GM19240 (cell line): ENCODE data around the gene CPHXL2.
A peak's percentile ranks its signal among the peaks of the same experiment; 100 is the strongest.

Experiments used
- DNase-seq: peaks from one replicate; pipeline ENCODE4 v3.0.0; 2011; ENCODE audit warnings: low spot score; ENCODE audit not compliant: insufficient read length

CPHXL2 gene

DNA sequence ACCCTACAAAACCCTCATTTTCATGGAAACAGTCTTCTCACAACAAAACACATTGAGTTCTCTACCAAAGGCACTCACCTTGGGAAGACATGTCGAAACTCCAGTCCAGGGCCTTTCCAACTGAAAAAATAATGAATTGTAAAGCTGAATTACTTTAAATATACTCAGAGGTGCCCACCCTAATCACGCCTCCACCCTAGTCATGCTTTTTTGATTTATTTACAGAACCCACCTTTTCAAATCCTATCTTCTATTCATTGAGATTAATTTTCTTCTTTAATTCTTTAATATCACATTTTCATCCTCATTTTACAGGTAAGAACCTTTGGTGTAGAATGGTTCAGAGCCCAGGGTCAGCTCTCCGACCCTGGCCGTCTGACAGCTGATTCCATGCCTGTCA lies at the start of gene CPHXL2:
Gene CPHXL2, minus strand, starts transcription at position 101 of the 400 bp plus-strand sequence. Its CDS starts 10 bp downstream, at position 91.
- no peak for DNase-seq

DNA sequence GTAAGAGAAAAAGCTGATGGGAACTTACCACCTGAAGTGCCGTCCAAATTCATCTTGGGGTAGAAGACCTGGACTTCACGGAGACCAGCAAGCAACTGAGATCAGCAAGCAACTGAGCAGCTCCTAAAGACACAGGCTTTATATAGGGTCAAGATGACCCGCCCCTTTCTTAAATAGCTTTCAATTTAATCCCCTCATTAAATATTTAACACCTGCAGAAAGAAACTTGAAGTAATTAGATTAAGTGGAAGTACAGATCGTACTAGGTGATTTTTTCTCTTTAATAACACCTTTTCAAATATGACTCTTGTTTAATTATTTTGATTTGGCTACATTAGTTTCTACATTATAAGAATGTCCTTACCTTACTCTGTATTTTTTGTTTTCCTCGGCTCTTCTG lies 49.6 kb upstream of the CPHXL2 start, which contains the start of gene CPHXL:
Gene CPHXL, minus strand, starts transcription at position 101 of the 400 bp plus-strand sequence. Its CDS starts 48 bp downstream, at position 53.
- DNase-seq, result no peak

DNA sequence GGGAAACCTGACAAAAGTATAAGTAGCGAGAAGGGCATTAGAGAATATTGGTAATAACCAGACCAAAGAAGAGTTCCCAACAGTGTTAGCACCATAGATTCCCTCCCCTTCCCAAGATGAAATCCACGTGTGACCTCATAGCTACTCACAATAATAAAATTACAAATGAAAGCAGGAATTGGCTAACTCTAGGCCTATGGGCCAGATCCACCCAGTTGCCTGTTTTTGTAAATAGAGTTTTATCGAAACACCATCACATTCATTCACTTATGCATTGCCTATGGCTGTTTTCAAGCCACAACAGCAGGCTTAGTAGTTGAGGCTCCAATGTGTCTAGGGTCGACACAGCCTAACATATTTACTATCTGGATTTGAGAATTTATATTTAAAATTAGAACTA lies 41.6 kb upstream of the CPHXL2 start:
- no peak for DNase-seq

DNA sequence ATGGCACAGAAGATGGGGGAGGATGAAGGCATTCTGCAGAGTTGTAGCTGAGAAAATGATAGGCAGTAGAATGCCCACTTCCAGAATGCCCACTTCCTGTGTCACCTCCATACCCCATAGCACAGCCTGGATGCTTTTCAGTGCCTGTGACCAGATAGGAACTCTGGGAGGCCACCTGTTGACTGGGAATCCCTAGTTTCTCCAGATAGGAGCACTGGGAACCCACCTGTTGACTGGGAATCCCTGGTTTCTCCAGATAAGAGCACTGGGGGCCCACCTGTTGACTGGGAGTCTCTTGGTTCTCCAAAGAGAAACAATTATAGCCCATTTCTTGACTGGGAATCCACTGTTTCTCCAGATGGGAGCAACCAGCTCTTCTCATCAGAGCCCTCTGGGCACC lies 37.9 kb upstream of the CPHXL2 start:
- no peak for DNase-seq

DNA sequence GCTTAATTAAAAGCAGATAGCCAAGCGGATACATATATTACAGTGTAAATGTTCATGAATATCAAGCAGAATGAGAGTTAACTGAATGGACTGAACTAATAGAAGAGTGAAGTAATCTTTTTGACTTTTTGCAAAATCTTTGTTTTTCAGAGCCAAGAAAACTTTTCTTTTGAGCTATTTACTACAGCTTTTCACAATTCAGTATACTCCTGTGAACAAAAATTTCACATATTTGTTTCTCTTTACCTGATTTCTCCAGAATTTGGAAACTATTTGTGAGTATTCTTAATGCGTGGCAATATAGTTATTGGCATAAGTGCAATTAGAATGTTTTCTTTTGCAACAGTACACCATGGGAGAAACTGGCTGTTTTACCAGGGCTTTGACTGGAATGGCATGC lies 33.5 kb upstream of the CPHXL2 start:
- DNase-seq, result no peak

DNA sequence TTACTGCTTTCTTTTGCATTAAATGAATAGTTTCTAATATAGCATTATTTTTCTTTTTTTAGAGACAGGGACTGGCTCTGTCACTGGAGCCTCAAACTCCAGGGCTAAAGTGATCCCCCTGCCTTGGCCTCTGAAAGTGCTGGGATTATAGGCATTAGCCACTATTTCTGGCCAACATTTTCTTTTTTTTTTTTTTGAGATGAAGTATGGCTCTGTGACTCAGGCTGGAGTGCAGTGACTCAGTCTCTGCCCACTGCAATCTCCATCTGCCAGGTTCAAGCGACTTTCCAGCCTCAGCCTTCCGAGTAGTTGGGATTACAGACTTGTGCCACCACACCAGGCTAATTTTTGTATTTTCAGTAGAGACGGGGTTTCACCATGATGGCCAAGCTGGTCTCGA lies 26.5 kb upstream of the CPHXL2 start:
- DNase-seq, result no peak

DNA sequence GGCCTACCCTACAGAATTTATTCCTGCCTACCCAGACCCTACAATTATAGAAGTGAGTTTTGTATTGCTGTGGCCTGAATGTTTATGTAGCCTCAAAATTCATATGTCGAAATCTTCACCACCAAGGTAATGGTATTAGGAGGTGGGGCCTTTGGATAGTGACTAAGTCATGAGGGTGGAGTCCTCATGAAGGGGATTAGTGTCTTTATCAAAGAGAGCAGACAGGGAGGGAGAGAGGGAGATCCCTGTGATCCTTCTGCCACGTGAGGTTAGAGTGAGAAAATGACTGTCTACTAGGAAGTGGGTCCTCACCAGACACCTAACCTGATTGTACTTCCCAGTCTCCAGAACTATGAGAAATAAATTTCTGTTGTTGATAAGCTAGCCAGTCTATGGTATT lies 25.4 kb upstream of the CPHXL2 start:
- DNase-seq, result no peak

DNA sequence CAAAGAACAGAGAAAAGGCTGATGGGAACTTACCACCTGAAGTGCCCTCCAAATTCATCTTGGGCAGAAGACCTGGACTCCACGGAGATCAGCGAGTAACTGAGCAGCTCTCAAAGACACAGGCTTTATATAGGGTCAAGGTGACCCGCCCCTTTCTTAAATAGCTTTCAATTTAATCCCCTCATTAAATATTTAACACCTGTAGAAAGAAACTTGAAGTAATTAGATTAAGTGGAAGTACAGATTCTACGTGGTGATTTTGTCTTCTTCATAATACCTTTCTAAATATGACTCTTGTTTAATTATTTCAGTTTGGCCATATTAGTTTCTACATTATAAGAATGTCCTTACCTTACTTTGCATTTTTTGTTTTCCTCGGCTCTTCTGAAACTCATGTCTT lies 24.6 kb upstream of the CPHXL2 start, which contains the start of gene DUXB:
Gene DUXB, minus strand, starts transcription at position 101 of the 400 bp plus-strand sequence. Its CDS starts 43 bp downstream, at position 58.
- DNase-seq, result no peak

DNA sequence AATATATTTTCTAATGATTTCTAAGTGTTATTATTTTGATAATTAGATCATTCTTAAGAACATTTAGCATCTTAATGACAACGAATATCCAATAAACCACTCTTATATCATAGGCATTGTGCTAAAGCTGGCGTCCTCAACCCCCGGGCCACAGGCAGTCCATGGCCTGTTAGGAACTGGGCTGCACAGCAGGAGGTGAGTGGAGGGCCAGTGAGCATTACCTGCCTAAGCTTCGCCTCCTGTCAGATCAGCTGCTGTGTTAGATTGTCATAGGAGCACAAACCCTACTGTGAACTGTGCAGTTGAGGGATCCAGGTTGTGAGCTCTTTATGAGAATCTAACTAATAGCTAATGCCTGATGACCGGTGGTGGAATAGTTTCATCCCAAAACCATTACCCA lies 20.8 kb upstream of the CPHXL2 start:
- DNase-seq, result no peak

DNA sequence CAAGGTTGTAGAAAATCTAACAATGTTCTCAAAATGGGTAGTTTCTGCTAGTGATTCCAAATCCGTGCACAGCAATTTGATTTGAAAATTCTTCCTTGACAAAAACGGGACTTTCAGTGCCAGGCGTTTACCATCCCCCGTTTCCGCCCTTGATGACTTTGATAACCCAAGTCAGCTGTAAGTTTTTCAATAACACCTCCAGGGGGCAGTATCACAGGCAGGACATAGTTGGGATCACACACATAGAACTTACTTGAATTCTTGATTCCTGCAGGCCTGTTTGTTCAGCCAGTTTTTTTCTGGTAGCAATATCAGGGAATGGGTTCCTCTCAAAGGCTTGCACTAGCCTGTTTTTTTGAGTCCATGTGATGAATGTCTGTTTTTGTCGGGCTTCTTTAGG lies 18.9 kb upstream of the CPHXL2 start:
- no peak for DNase-seq

DNA sequence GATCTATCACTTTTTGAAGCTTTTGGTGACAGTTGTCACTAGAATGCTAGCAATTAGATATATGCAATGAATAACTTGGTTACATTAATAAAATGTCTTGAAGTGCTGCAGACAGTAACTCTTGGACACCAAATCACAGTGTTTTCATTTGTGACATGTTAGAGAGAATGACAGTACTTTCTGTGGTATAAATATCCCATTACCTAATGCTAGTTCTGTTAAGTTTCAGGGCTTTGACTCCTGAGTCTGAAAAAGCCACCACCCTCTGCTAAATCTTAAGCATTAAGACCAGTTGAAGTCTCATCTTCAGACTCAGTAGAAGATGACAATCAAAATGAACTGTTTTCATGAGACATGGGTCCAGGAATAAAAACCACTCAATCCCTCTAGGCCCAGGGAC lies 10.6 kb upstream of the CPHXL2 start:
- DNase-seq, result no peak

DNA sequence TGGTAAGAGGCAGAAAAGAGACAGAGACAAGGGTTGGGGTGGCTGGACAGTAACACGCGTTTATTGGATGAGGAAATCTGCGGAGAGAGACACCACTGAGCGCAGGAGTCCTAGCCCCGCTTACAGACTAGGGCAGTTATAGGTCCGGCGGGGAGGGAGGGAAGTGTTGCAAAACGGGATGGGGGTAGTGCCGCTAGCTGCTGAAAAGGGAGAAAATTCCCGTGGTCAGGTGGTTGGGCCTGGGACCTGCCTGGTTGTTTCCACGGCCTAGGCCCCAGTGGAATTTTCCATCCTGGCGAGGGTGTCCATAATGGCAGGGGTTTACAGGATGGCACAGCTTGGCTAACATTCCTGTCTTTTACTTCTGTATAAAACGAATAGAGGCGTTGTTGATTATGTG lies 5.5 kb upstream of the CPHXL2 start:
- DNase-seq, result no peak

DNA sequence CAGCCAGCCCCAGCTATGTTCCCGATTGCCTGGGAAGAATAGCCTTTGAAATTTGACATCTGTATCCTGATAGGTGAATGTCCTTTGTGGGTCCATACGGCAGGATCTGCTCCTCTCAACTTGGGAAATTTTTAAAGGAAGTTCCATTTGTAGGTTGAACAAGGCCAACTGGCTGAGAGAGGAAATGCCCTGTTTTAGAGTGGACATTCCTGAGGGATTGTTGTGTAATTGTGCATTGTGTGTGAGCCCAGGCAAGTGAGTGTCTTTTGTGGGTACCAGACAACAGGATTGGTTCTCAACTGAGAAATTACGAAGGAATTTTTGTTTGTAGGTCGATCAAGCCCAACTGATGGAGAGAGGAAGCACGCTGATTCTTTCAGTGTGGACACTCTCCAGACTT lies 2.6 kb upstream of the CPHXL2 start:
- no peak for DNase-seq

DNA sequence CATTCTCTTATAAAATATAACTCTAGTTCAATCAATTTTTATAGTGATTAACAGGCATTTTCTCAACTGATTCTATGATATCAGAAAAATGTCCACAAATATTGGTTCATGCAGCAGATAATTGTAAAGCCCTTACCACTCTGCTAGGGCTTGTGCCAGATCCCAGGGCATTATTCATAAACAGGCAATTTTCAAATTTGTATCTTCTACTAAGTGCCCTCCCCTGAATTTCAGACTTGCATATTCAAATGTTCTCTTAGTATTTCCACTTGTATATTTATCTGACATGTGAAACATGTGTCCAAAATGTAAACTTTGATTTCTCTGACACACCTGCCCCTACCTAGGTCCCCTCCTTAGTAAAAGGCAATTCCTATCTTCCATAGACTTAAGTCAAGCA lies 9.3 kb downstream of the CPHXL2 start:
- DNase-seq, result no peak

DNA sequence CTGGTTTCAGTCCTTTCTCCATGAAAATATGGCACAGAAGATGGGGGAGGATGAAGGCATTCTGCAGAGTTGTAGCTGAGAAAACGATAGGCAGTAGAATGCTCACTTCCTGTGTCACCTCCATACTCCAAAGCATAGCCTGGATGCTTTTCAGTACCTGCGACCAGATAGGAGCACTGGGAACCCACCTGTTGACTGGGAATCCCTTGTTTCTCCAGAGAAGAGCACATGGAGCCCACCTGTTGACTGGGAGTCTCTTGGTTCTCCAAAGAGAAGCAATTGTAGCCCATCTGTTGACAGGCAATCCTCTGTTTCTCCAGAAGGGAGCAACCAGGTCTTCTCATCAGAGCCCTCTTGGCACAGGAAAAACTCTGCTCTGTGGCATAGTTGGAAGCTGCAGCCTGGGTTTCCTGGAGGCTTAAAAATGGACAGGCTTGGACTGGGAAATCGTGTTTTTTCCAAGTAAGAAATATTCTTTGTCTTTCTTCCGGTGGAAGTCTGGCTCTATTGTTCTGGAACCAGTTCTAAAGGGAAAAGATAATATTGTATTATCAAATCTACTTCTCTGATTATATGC lies 16.0 kb downstream of the CPHXL2 start:
- DNase-seq, result no peak

DNA sequence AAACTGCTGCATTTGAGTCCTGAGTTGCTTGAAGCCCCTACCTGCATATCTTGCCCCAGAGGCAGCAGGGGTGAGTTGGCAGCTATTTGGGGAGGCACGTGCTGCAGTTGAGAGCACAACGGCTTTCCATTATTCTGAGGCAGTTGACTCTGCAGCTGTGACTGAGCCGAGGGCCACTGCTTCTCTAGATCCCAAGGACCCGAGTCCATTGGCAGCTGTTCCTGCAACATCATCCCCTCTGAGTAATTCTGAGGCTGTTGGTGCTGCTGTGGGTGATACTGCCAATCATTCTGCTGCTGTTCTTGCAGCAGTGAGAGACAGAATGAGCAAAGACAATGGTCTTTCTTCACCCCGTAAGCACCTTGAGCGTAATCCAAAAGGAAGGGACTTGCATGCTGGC lies 16.5 kb downstream of the CPHXL2 start:
- no peak for DNase-seq

DNA sequence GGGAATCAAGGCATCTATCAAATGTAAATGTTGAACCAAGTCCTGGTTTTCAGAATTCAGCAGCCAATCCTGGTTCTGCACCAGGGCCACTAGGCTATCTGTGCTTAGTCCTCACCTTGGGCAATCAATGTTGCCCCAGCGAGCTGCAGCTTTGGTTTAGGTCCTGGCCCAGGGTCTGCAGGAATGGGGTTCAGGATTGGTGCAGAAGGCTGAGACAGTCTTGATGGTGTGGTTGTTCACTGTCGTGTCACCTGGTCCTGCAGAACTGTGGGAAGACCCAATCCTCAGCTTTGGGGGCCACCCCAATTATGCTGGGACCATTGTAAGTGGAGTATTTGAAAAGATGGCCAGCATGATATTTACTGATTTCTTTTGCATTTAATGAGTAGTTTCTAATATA lies 18.6 kb downstream of the CPHXL2 start:
- DNase-seq, result no peak

DNA sequence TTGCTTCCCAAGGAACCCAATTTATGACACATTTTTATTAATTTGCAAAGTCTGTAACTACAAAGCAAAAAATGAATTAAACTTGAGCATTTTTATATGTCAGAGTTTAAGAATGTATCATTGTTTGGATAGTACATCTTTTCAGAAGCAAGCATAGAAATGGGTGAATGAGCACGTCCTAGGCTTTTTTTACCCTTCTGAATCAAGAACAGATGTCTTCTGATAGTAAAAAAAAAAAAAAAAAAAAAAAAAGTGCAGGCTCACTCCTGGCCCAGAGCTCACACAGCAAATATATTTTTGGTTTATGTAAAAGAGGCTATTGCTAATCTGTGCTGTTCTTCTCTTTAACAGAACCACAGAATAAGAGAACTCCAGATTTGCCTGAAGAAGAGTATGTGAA lies 22.9 kb downstream of the CPHXL2 start:
- DNase-seq, result no peak

DNA sequence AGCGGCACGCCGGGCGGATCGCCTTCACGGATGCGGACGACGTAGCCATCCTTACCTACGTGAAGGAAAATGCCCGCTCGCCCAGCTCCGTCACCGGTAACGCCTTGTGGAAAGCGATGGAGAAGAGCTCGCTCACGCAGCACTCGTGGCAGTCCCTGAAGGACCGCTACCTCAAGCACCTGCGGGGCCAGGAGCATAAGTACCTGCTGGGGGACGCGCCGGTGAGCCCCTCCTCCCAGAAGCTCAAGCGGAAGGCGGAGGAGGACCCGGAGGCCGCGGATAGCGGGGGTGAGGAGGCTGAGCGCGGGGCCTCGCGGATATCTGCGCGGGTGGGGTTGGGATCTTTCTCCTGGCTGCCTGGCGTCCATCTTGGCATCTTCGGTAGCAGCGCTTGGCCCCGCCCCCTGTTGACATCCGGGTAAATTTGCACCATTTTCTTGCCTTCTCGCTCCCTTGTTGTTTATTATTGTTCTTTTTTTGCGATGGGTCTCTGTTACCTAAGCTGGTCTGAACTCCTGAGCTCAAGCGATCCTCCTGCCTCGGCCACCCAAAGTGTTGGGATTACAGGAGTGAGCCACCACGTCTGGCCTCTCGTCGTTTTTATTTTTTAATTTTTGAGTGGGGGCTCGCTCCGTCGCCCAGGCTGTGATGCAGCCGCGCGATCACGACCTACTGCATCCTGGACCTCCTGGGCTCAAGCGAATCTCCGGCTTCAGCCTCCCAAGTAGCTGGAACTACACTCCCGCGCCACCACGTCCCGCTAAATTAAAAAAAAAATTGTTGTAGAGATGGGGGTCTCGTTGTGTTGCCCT lies 28.3 kb downstream of the CPHXL2 start:
- DNase-seq, result peak; percentile 18

DNA sequence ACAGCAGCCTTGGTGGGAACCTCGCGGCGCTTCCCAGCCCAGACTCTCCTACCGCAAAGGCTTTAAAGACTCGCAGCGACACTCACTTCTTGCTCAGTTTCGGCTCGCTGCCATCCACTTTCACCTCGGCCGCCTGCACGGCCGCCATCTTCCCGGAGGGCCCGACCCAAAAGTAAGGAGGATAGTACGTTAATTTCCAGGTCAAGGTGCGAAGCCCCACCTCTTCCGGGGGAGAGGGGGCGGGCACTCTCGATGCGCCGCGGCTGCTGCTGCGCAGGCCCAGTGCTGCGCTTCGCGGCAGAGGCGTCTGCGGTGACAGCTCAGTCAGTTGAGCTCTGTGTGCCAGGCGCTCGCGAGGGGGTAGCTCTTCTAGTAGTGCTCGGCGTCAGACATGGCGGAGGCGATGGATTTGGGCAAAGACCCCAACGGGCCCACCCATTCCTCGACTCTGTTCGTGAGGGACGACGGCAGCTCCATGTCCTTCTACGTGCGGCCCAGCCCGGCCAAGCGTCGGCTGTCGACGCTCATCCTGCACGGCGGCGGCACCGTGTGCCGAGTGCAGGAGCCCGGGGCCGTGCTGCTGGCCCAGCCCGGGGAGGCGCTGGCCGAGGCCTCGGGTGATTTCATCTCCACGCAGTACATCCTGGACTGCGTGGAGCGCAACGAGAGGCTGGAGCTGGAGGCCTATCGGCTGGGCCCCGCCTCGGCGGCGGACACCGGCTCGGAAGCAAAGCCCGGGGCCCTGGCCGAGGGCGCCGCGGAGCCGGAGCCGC lies 29.1 kb downstream of the CPHXL2 start, which contains the start of the genes KARS1 and TERF2IP:
Gene KARS1, minus strand, starts transcription at position 174 of the 773 bp plus-strand sequence. Its CDS starts 26 bp downstream, at position 148.
Gene TERF2IP, plus strand, starts transcription at position 282 of the 773 bp plus-strand sequence. Its CDS starts 110 bp downstream, at position 392.
- peak; percentile 59 for DNase-seq

DNA sequence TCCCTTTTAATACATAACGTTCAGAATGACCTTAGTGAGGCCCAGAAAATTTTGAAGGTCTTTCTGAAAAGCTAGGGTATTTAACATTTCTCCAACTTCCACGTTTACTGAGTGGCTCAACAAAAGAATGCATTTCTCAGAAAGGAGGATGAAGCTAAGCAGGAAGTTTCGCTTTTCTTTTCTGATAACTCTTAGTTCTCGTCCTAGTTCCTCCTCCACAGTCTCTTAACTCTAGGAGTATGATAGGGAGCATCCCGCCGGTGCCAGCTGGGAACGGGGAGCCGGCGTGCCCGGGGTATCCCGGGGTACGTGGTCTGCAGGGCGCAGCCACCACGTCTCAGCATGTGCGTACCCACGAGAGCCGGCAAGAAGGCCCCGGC lies 29.7 kb downstream of the CPHXL2 start:
- DNase-seq, result no peak
